Measurements from ENCODE around the gene MON1B.

DNA sequence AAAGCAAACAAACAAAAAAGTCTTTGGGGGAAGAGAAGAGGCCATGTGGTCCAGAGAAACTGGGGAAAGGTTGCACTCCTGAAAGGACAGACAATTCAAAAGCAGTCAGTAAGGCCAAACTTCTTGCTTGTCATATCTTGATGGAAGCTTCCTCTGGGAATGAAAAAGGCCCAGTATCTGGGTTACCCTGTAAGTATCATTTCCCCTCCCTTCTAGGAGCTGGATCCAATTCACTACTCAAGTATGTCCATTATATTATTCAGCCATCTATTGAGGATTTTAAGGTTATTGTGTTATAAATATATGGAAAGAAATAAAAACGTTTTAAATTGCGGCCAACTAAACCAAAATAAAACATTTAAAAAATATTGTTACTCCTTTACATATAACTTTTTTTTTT is 26.0 kb upstream of the MON1B start:
- TF ChIP-seq EZH2 (IDR thresholded peaks at IDR 0.05; ENCODE audit: low read length): no peak
- no peak for TF ChIP-seq CTCF (optimal IDR thresholded peaks at IDR 0.05 in 1 of 3, IDR thresholded peaks at IDR 0.05 in 1 of 3, conservative IDR thresholded peaks at IDR 0.05 in 1 of 3; ENCODE audit: extremely low read depth in 1 of 3, insufficient read depth in 2 of 3, low read length in 3 of 3)
